ENCODE data around the gene DPY19L3.
"Not testable (repeated sequence)": the region's sequence is repeated elsewhere in the genome, so short reads cannot be mapped to it uniquely, and the experiment has no call there.

DPY19L3 gene, protein sequence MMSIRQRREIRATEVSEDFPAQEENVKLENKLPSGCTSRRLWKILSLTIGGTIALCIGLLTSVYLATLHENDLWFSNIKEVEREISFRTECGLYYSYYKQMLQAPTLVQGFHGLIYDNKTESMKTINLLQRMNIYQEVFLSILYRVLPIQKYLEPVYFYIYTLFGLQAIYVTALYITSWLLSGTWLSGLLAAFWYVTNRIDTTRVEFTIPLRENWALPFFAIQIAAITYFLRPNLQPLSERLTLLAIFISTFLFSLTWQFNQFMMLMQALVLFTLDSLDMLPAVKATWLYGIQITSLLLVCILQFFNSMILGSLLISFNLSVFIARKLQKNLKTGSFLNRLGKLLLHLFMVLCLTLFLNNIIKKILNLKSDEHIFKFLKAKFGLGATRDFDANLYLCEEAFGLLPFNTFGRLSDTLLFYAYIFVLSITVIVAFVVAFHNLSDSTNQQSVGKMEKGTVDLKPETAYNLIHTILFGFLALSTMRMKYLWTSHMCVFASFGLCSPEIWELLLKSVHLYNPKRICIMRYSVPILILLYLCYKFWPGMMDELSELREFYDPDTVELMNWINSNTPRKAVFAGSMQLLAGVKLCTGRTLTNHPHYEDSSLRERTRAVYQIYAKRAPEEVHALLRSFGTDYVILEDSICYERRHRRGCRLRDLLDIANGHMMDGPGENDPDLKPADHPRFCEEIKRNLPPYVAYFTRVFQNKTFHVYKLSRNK

DNA sequence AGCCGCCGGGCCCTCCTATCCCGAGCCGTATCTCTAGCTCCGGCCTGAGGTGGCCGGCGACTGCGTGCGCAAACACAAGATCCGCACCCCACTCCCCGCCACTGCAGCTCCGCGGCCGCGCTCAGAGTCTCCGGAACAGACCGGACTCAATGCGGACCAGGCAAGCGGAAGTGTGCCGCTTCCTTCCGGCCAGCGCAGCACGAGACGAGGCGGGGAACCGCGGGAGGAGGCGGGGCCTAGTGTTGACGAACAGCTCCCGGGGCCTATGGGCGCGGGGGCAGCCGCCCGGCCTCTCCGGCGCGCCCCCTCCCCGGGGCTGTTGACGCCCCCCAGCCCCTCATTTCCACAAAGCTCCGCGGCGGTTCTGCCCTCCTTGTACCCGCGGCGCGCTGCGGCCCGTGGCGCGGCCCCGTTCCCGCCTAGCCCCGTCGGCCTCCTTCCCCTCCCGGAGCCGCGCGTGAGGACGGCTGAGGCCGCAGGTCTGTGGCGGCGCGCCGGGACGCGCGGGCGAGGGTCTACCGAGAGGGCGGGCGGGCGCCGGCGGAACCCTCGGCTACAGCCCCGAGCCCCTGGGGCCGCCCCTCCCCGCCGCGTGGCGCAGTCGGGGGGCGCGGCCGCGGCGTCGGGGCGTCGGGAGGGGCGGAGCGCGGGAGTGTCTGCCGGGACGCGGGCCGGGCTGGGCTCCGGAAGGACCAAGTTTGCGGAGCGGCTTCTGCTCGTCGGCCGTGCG is at the start of gene DPY19L3:
DPY19L3 (plus strand) TSS at position 340 of the 730 bp plus-strand sequence. CDS start 2,484 bp downstream, outside the sequence.
- DNase-seq = peak; percentile 87

DNA sequence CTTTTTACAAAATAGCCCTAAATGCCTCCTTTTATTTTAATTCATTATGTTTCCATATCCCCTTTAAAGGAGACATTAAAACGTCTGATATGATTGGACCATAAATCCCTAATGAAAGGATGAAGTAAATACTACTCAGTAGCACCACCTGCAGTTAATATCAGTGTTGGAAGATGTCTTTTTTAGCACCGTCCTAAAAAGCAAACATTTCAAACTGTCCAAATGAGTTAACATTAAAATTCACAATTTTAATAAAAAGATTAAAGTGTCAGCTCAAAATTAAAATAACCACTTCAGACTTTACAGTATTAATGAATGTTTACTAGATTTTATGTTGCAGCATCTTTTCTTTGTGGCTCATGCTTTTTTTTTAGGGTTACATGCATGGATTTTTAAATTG is 47.9 kb upstream of the DPY19L3 start:
- no peak for DNase-seq

DNA sequence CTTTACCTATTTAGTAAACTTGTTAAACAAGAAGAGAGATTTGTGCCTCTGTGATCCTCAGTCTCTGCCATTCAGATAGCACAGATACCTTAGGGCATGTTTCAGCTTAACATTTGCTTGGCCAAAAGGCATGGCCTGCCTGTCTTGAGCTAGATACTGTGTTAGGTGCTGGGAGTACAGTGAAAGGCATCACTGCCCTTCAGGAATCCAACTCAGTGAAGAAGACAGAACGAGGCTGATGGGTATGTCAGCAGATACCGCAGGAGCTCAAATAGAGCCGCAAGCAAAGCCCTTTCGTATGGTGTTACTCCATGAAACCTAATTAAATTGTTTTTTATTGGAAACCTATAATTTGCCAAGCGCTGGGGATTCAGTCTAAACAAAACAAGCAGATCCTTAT is 47.2 kb upstream of the DPY19L3 start:
- DNase-seq = no peak

DNA sequence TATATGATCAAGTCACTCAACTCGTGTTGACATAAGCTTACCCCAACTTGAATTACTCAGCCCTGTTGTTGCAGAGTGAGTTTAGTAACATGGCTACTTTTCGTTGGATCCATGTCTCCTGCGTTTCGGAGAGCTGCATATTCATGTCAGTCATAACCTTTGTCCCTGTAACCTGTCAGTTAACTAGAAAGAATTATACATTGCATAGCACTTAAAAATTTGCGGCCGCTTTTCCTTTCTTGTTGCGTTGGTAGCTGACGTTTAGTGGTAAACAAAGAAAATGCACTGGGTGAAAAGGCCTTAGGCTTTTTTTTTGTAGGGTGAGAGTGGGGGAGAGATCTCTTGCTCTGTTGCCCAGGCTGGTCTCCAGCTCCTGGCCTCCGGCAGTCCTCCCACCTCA is 46.0 kb upstream of the DPY19L3 start:
- no peak for DNase-seq

DNA sequence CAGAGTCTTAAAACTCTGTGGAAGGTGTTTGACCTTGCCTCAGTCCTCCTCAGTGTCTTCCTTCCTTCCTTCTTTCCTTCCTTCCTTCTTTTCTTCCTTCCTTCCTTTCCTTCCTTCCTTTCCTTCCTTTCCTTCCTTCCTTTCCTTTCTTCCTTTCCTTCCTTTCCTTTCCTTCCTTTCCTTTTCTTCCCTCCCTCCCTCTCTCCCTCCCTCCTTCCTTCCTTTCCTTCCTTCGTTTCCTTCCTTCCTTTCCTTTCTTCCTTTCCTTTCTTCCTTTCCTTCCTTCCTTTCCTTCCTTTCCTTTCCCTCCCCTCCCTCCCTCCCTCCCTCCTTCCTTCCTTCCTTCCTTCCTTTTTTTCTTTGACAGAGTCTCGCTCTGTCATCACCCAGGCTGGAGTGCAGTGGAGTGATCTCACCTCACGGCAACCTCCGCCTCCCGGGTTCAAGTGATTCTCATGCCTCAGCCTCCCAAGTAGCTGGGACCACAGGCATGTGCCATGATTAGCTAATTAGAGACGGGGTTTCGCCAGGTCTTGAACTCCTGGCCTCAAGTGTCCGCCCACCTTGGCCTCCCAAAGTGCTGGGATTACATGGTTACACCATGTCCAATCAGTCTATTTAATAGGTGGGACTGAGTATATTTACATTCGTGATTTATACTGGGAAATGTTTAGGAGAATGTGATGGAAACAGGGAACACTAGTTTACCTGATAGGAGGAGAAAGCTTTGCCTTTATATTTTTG is 43.8 kb upstream of the DPY19L3 start:
- no peak for DNase-seq

DNA sequence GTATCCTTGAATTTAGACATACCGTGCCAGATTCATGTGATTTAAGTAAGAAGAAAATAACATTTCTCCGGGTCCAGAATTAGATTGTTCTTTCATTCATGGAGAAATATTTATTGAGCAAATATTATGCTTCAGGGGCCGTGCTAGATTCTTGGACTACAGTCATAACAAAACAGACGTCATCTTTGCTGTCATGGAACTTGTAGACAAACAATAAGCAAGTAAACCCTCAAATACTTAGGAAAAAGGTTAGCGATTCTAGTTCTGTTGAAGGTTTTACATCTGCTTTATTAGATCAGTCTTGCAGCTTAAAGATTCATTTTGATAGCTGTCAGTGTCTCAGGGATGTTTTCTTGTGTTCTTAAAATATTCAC is 43.3 kb upstream of the DPY19L3 start:
- DNase-seq = no peak

DNA sequence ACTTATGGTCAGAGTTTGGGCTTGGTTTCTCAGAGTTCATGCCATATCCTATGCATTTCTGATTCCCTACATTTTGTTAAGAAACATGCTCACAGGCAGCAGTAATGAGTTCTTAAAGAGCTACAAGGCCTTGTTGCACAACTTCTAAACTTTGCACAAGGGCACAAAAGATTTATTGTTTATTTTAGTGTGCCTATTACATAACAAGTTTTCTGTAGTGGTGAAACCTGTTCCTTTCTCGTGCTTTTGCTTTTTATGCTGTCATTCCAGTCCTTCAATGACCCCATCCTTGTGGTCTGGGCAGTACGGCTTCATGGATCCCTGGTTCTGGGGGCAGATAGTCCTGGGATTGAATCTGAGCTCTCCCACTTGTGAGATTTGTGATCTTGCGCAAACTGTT is 42.4 kb upstream of the DPY19L3 start:
- DNase-seq = no peak

DNA sequence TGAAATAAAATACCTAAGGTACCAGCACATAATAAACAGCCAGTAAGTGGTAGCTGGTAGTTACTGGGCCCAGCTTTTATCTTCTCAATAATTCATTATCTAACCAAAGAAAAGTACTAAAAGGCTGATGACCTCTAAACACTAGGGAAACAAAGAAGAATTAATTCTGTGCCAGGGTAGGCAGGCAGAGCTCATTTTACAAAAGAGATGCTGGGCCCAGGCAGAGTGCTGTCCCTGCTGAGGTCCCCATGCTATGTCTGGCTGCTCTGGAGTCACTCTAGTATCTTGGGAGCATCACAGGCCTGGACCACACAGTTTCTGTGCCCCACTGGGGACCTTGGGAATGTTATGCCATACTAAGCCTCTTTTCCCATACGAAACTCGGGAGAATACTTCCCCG is 41.9 kb upstream of the DPY19L3 start:
- no peak for DNase-seq

DNA sequence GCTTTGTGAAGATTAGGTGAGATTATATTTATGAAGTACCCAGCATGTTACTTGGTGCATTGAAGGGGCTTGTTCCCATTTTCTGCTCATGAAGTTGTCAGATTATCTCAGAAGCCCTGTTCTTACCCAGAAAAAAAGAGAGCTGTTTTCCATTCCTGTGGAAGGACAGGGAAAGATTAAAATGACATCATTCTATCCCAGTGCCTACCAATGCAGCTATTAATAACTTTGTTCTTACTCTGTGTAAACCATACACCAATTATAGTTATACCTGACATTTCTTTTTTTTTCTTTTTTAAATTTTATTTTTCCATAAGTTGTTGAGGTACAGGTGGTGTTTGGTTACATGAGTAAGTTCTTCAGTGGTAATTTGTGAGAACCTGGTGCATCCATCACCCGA is 41.5 kb upstream of the DPY19L3 start:
- no peak for DNase-seq

DNA sequence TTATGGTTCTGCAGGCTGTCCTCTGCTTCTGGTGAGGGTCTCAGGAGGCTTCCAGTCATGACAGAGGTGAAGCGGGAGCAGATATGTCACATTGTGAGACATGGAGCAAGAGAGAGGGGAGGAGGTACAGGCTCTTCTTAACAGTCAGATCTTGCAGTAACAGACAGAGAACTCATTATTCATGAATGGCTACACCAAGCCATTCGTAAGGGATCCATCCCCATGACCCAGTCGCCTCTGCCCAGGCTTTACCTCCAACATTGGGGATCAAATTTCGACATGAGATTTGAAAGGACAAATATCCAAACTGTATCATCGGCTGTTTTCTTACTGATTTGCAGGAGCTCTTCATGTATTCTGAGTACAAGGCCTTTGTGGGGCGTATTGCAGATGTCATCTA is 38.5 kb upstream of the DPY19L3 start:
- DNase-seq = no peak

DNA sequence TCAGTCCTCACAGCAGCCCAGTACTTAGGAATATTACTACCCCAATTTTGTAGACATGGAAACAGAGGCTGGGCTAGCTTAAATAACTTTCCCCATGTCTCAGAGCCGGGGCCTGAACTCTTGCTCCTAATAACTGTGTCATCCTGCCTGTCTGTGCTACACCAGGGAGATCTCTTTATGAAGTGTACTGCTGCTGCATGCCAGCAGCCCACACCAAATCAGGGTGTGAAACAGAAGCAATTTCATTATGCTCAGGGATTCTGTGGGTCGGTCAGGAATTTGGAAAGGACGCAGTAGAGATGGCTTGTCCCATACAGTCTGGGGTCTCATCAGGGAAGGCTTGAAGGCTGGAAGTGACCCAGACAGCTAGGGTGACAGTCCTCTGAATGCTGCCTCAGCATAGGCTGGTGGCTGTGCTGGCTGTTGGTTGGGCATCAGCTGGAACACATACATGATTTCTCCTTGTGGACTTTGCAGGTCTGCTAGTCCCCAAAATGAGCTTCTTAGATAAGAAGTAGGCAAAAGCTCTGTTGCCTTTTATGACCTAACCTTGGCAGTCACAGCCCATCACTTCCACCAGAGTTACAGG is 37.5 kb upstream of the DPY19L3 start:
- no peak for DNase-seq

DNA sequence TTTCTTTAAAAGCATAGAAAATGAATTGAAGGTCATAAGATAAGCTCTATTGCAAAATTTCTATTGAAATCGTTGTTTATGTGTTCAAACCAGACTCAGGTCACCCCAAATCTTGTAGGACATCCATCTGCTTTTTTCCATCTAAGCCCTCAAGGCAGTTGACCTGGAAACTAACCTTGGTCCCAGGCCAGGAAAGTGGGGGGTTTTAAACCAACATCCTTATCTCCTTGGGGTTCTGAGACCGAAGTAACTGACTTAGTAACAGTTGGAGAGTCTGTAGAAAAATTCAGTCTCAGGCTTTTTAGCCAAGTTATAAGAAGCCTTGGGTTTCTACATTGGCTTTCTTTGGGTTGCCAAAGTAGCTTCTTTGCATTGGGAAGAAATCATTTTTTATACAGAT is 36.8 kb upstream of the DPY19L3 start:
- no peak for DNase-seq

DNA sequence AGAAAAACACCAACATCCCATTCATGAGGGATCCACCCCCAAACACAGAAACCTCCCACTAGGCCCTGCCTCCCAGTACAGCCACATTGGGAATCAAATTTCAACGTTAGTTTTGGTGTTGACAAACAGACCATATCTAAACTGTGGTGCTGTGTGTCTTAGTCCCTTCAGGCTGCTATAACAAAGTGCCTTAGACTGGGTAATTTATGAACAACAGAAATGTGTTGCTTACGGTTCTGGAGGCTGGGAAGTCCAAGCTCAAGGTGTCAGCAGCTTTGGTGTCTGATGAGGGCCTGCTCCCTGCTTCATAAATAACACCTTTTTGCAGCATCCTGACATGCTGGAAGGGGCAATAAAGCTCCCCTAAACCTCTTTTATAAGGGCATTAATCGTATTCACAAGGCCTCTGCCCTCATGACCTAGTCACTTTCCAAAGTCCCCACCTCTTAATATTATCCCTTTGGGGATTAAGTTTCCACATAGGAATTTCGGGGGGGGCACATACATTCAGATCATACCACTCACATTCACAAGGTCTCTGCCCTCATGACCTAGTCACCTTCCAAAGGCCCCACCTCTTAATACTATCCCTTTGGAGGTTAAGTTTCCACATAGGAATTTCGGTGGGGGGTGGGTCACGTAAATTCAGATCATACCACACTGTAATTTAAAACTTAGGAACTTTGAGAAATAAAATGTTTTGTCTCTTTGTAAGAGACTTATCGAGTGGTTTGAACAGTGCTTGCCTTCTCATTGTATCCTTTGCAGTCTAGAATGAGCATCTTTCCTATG is 32.6 kb upstream of the DPY19L3 start:
- DNase-seq = peak; percentile 53

DNA sequence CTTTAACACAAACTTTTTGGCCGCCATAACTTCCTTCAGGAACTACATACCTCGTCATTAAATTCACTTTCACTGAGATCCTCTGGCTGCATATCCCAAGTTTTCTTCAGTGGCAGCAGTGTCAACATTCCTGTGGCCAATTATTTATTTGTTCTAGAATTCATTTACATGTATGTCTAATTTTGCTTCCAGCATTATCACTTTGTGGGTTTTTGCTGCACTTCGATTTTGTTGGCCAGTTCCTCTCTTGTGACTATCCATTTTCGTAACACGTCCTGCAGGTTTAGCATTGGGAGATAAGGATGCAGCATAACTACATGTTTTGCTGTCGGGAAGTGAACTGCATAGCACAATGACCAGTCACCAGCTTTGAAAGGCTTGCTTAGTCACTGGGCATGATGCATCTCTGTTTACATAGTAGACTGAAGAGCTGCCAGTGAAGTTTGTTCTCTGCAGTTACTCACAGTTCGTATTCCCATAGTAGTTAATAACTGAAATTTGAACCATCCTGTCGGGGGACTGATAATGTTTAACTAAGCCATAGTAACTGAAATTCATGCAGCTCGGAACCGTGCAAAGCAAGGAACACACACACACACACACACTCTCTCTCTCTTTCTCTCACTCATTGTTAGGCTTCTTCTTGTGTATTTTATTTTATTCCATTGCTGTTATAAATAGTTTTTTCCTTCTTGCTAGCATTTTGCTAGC is 31.8 kb upstream of the DPY19L3 start:
- peak; percentile 98 for DNase-seq

DNA sequence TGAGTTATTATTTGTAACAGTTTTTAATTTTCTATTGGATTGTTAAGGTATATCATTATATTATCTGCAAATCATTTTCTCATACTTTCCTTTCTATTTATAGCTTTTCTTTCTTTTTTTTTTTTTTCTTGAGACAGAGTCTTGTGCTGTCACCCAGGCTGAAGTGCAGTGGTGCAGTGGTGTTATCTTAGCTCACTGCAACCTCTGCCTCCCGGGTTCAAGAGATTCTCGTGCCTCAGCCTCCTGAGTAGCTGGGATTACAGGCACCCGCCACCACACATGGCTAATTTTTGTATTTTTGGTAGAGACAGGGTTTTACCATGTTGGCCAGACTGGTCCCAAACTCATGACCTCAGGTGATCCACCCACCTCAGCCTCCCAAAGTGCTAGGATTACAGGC is 31.2 kb upstream of the DPY19L3 start:
- not testable (repeated sequence) for DNase-seq

DNA sequence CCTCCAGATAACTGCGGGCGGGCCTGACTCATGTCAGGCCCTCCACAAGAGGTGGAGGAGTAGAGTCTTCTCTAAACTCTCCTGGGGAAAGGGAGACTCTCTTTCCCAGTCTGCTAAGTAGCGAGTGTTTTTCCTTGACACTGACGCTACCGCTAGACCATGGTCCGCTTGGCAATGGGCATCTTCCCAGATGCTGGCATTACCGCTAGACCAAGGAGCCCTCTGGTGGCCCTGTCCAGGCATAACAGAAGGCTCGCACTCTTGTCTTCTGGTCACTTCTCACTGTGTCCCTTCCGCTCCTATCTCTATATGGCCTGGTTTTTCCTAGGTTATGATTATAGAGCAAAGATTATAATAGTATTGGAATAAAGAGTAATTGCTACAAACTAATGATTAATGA is 28.5 kb upstream of the DPY19L3 start:
- not testable (repeated sequence) for DNase-seq

DNA sequence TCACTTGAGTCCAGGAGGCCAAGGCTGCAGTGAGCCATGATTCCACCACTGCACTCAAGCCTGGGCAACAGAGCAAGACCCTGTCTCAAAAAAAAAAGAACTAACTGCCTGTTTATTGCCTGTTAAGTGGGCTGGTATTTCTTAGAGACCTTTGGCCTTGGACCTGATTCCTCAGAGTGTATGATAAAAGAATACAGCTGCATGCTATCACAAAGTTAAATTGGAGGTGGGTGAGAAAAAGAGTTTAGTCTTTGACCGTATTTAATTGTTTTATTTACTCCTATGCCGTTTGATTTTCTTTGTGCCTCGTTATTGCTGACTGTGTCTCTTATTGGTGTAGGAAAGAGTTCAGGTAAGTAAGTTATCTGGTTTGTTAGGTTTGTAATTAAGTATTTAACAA is 25.3 kb upstream of the DPY19L3 start:
- no peak for DNase-seq

DNA sequence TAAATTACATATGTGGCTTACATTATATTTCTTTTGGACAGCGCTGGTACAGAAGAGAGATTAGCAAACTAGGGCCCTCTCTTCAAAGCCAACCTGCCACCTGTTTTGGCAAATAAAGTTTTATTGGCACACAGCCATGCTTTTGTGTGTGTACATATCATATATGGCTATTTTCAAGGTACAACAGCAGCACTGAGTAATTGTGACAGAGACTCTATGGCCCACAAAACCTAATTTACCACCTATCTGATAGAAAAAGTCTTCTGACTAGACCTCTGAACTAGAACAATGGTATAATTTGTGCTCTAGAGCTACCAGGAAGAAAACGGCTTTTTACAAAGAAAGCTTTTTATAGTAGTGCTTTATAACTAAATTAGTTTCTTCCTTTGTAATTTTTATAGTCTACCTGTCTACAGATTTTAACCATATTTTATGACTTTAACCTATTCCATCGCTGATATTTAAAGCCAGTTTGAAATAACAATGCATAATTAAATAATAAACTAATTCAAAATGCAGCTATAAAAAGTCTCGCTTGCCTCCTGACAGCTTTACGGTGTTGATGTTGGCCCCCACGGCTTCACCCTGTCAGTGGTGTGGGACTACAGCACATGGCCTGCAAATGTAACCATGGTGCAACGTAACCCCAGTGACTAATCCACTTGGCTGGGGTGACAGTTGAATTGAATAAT is 17.7 kb upstream of the DPY19L3 start:
- no peak for DNase-seq

DNA sequence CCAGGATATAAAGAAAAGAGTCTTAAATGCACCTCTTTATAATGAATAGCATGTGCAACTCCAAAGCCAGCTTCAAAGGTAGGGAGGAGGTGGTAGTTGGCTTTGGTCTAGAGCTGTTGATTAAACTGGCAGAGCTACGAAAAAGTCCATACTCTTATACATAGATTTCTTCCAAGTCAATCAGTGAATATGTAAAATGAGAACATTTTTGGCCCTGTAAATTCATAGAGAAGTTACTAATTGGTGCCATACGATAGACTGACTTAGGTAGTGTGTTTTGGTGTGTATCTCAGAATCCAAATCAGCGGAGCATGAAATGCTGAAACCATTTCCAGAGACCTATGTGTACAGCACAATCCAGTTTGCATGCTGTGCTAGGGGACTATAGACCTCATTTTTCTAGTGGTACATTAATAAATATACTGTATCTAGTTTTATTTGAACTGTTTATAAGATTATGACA is 17.1 kb upstream of the DPY19L3 start:
- DNase-seq = no peak

DNA sequence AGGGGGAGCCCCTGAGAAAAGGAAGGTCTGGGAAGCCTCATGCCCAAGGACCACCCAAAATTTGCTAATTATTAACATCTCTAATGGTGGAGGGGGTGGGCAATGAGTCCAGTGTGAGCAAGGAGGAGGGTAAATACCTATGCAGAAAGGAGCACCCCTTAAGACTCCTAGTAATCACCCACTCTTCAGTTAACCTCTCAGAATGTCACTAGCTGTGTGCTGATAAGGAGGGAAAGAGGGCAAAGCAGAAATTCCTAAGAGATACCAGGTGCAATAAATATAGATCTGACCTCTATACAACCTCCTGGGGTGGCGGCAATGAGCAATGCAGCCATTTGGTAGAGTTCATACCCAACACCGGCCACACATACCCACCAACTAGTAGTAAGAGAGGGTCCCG is 12.7 kb upstream of the DPY19L3 start:
- no peak for DNase-seq

All from NCI-H226 (cell line).